ENCODE data around the gene NR2F1-AS1. TPM values are rescaled to one million over a fixed set of nuclear protein-coding genes. Genes with fewer than 3 reads are reported as not detected.

Gene NR2F1-AS1
- total and polyA plus RNA-seq, 2 donors (not counting 3 experiments of a cell fraction or from before 2014, with no cell fraction given) = 4.2 to 13.8 TPM

- H3K27me3 ChIP-seq (ENCODE audit: control insufficient read depth in 2 of 2, insufficient read depth in 2 of 2, low read length in 2 of 2) = no peaks in the 10 kb centered on the region
- H2AFZ ChIP-seq (ENCODE audit: low read depth, low read length) = no peak overlapping the region
- FAIRE-seq = no peak
- BruUV-seq (replicated peaks) = no TSS peak
- no peaks in the 10 kb centered on the region for H3K9me3 ChIP-seq (replicated peaks; ENCODE audit: control insufficient read depth, insufficient read depth, low read length)
- CTCF ChIA-PET = no interaction called here
- H3K9ac ChIP-seq (replicated peaks; ENCODE audit: extremely low read depth, insufficient read depth, low read length) = no peak overlapping the region
- H3K79me2 ChIP-seq (ENCODE audit: control insufficient read depth, insufficient read depth, low read length) = no peaks in the 10 kb centered on the region
- POLR2A ChIA-PET = no interaction called here
- dilution Hi-C loops (cut with MboI; ENCODE audit: extremely low pct_ligation_motif_present, low sequenced_read_pairs) = no loop called here
- H3K4me2 ChIP-seq (ENCODE audit: insufficient read depth, low read length) = no peak overlapping the region
- no peaks in the 10 kb centered on the region for H3K36me3 ChIP-seq (ENCODE audit: control insufficient read depth in 2 of 2, extremely low read depth in 1 of 2, insufficient read depth in 2 of 2, low read length in 2 of 2)
- no peaks in the 10 kb centered on the region for H3K4me1 ChIP-seq (ENCODE audit: control insufficient read depth, extremely low read depth, insufficient read depth, low read length)
- H3K9me1 ChIP-seq (replicated peaks; ENCODE audit: control insufficient read depth, extremely low read depth, insufficient read depth, low read length) = no peaks in the 10 kb centered on the region
- no peaks in the 10 kb centered on the region for H4K20me1 ChIP-seq (replicated peaks; ENCODE audit: control insufficient read depth, extremely low read depth, insufficient read depth, low read length)
- DNase-seq (ENCODE audit: low read depth, low spot score) = no peak
- TF ChIP-seq MAX (IDR thresholded peaks at IDR 0.05; ENCODE audit: insufficient read depth, insufficient read length) (no peak), MYC (IDR thresholded peaks at IDR 0.05; ENCODE audit: low read depth, low read length) (no peak), CTCF (IDR thresholded peaks at IDR 0.05; ENCODE audit: extremely low read depth in 1 of 2, insufficient read depth in 1 of 2, low read depth in 1 of 2, low read length in 2 of 2) (no peak), FOS (IDR thresholded peaks at IDR 0.05; ENCODE audit: borderline replicate concordance, insufficient read depth, low read length) (no peak), POLR2A (IDR thresholded peaks at IDR 0.05; ENCODE audit: low read depth, low read length) (no peak)
- intact Hi-C loops (cut with micrococcal nuclease) = no loop called here
- no peak overlapping the region for H3K27ac ChIP-seq (ENCODE audit: insufficient read depth, low read depth, low read length)
- H3K4me3 ChIP-seq (replicated peaks in 1 of 3; ENCODE audit: insufficient read depth in 1 of 3, low read depth in 1 of 3, low read length in 3 of 3) = no peak overlapping the region
Measured at GRCh38 chr5:93404246-93404645, 176.8 kb downstream of the NR2F1-AS1 start.
